Cardiac muscle cell (in vitro differentiated cells and primary cell): ENCODE measurements around the gene OTOG. TPM values are rescaled to one million over a fixed set of nuclear protein-coding genes. Genes with fewer than 3 reads are reported as not detected.

Source experiments
- DNase-seq, 2 donors: peaks; one replicate each; pipeline versions ENCODE4 v3.0.0 to v3.0.0-alpha.2; 2010 to 2017; ENCODE audit warnings: low read depth in 1 of 2, low spot score in 1 of 2
- H3K27ac ChIP-seq: fragments of 200-600 bp; sonication (generic); 2 replicates; pipeline ENCODE4 v1.5.1; 2016
- H3K27me3 ChIP-seq: fragments of 200-600 bp; sonication (generic); 2 replicates; pipeline ENCODE4 v1.6.0; 2016; ENCODE audit warnings: control low read depth
- H3K36me3 ChIP-seq: fragments of 200-600 bp; sonication (generic); 2 replicates; pipeline ENCODE4 v1.5.1; 2016; ENCODE audit warnings: control low read depth
- H3K4me1 ChIP-seq: fragments of 200-600 bp; sonication (generic); 2 replicates; pipeline ENCODE4 v1.8.1; 2017; ENCODE audit warnings: low read depth, mild to moderate bottlenecking, mixed run types
- H3K4me3 ChIP-seq: fragments of 200-600 bp; sonication (generic); 2 replicates; pipeline ENCODE4 v1.5.1; 2016; ENCODE audit warnings: mild to moderate bottlenecking
- H3K9me3 ChIP-seq: fragments of 200-600 bp; sonication (generic); 2 replicates; pipeline ENCODE4 v1.5.1; 2017; ENCODE audit warnings: low read depth, mild to moderate bottlenecking, control low read depth
- polyA plus RNA-seq: library from polyadenylated mRNA; unstranded; fragments of >200 nt; fragmentation: Nextera tagmentation; extraction: Ambion mirVana; gene quantifications from 2 replicates; pipeline ENCODE4 v1.2.1, GENCODE V29; 2016
- total RNA-seq: library from RNA; depleted of rRNA; stranded (reverse); fragments of >200 nt; gene quantifications from 2 replicates; pipeline ENCODE4 v1.2.3, GENCODE V29; 2016
- TF ChIP-seq, protein P1 (sequence below): IDR thresholded peaks from 2 replicates; pipeline ENCODE4 v1.5.1; 2012; ENCODE audit warnings: low read depth, mild to moderate bottlenecking, low read length

The OTOG gene
- total and polyA plus RNA-seq, 2 experiments from 2014 or later: 0.15 TPM; not detected in 1

DNA sequence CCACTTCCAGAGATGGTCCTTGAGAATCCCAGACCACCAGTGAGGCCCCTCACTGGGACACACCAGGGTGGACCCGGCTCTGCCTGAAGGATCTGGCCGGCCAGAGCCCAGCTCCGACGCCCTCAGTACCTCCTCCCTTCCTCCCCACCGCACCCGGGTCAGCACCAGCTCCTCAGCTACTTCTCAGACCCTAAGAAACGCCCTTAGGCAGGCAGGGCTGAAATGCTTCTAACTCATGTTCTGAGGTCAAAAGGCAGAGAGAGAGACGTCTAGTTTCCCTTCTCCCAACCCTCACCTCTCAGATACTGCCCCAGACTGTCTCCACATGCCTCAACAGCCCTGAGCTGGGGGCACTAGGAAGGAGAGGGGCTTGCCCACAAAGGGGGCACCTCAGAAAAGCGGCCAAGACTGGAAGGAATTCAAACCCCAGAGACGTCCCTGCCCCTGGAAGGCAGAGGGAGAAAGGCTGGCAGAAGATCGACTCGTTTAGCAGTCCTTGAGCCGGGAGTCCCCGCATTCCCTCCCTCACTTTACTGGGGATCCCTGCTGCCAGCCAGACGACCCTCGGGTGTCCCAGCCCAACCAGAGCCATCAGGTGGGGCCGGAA lies 3.4 kb upstream of the OTOG start:
- no peak for DNase-seq
- Histone ChIP-seq H3K9me3 (no peaks in the 10 kb centered on the region), H3K4me3 (no peak overlapping the region), H3K4me1 (no peaks in the 10 kb centered on the region), H3K36me3 (no peaks in the 10 kb centered on the region), H3K27me3 (peaks cover 9% of the 10 kb centered on the region), H3K27ac (no peak overlapping the region)
- TF ChIP-seq, protein P1, sequence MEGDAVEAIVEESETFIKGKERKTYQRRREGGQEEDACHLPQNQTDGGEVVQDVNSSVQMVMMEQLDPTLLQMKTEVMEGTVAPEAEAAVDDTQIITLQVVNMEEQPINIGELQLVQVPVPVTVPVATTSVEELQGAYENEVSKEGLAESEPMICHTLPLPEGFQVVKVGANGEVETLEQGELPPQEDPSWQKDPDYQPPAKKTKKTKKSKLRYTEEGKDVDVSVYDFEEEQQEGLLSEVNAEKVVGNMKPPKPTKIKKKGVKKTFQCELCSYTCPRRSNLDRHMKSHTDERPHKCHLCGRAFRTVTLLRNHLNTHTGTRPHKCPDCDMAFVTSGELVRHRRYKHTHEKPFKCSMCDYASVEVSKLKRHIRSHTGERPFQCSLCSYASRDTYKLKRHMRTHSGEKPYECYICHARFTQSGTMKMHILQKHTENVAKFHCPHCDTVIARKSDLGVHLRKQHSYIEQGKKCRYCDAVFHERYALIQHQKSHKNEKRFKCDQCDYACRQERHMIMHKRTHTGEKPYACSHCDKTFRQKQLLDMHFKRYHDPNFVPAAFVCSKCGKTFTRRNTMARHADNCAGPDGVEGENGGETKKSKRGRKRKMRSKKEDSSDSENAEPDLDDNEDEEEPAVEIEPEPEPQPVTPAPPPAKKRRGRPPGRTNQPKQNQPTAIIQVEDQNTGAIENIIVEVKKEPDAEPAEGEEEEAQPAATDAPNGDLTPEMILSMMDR: no peak

DNA sequence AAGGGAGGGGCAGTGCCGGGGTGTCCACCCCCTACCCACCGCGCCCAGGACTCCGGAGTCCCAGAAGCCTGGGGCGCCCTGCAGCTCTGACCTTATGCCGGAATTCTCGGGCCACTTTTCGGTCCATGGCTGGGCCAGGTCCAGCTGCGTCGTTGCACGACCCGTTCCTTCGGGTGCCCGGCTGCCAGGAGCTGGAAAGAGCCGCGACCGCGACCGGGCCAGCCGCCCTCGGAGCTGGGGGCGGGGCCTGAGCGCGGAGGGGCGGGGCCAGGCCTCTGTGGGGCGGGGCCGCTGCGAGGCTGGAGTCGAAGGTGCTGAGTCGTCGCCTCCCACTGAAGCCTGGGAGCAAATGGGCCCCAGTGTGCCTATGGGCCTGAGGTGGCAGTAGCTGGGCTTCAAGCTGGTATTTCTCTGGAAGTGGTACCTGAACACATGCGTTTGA lies 2.9 kb upstream of the OTOG start, which contains the start of gene USH1C:
Gene USH1C (minus strand): TSS at position 236 of the 442 bp plus-strand sequence. CDS start 109 bp downstream, at position 127.
- peak within 1 kb of the TSS; percentile 8 for H3K4me3 ChIP-seq
- no peaks in the 10 kb centered on the region for H3K36me3 ChIP-seq
- DNase-seq: peak in 1 of 2 donors; percentile 30
- peaks cover 9% of the 10 kb centered on the region for H3K27me3 ChIP-seq
- no peak within 1 kb of the TSS for H3K27ac ChIP-seq
- TF ChIP-seq, protein P1: no peak
- no peaks in the 10 kb centered on the region for H3K4me1 ChIP-seq
- H3K9me3 ChIP-seq: no peaks in the 10 kb centered on the region

DNA sequence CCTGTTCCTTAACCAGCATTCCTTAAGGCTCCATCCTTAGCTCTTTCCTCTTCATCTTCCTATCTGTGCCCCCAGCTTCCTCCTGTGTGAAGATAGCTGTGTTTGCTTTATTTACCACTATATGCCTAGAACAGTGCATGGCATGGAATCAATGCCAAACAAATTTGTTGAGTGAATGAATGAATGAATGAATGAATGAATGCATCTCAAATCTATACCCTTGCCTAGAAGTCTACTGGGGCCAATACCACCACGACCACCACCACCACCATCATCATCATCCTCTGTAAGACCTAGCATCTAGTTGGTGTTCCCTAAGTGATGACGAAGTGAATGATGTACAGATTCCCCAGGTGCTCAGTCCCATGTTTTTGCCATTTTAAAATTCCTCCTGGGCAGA lies 819 bp upstream of the OTOG start:
- no peak for DNase-seq
- Histone ChIP-seq H3K9me3 (no peaks in the 10 kb centered on the region), H3K4me1 (no peaks in the 10 kb centered on the region), H3K27me3 (peaks cover 9% of the 10 kb centered on the region), H3K4me3 (no peak overlapping the region), H3K27ac (no peak overlapping the region), H3K36me3 (no peaks in the 10 kb centered on the region)
- TF ChIP-seq, protein P1: no peak

DNA sequence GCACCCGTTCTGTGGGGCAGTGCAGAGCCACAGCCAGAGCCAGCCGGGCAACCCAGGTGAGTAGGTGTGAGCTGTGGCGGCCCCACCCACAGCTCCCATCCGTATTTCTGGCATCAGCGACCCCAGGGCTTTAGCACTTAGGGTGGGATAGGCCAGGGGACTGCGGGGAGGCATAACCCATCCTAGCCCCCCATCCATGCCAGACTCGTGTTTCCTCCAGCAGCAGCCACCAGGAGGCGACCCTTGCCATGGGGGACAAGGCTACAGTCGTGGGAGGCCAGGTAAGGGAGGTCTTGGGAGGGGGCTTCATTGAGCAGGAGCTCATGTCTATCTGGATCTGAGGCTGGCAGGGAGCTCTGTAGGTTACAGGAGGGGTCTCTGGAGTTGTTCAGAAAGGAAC lies 873 bp downstream of the OTOG start:
- DNase-seq: no peak
- Histone ChIP-seq H3K36me3 (no peaks in the 10 kb centered on the region), H3K4me3 (no peak overlapping the region), H3K27ac (no peak overlapping the region), H3K27me3 (peaks cover 9% of the 10 kb centered on the region), H3K9me3 (no peaks in the 10 kb centered on the region), H3K4me1 (no peaks in the 10 kb centered on the region)
- TF ChIP-seq, protein P1: no peak

DNA sequence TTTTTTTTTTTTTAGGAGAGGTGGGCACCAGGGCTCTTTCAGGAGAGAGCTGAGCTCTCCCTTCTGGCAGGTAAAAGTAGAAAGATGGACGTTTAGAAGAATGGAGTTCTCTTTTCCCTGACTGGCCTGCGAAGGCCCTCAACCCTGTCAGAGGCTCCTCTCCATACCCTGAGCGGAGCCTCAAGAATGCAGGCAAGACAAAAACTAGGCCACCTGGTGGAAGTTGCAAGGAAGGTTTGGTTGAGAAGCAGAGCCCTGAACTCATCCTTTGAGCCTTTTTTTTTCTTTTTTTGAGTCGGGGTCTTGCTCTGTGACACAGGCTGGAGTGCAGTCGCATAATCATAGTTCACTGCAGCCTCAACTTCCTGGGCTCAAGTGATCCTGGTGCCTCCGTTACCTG lies 1.4 kb downstream of the OTOG start:
- Histone ChIP-seq H3K4me3 (no peak overlapping the region), H3K27me3 (peaks cover 7% of the 10 kb centered on the region), H3K9me3 (no peaks in the 10 kb centered on the region), H3K27ac (no peak overlapping the region), H3K4me1 (no peaks in the 10 kb centered on the region), H3K36me3 (no peaks in the 10 kb centered on the region)
- no peak for DNase-seq
- TF ChIP-seq, protein P1: no peak
